SW480 (cell line): ENCODE data around the gene LRATD1.
"Not testable (repeated sequence)": the region's sequence is repeated elsewhere in the genome, so short reads cannot be mapped to it uniquely, and the experiment has no call there.

ENCODE experiments used
- DNase-seq: peaks from one replicate; pipeline ENCODE4 v3.0.0-alpha.2; 2016; ENCODE audit warnings: low spot score

Gene LRATD1, protein sequence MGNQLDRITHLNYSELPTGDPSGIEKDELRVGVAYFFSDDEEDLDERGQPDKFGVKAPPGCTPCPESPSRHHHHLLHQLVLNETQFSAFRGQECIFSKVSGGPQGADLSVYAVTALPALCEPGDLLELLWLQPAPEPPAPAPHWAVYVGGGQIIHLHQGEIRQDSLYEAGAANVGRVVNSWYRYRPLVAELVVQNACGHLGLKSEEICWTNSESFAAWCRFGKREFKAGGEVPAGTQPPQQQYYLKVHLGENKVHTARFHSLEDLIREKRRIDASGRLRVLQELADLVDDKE

DNA sequence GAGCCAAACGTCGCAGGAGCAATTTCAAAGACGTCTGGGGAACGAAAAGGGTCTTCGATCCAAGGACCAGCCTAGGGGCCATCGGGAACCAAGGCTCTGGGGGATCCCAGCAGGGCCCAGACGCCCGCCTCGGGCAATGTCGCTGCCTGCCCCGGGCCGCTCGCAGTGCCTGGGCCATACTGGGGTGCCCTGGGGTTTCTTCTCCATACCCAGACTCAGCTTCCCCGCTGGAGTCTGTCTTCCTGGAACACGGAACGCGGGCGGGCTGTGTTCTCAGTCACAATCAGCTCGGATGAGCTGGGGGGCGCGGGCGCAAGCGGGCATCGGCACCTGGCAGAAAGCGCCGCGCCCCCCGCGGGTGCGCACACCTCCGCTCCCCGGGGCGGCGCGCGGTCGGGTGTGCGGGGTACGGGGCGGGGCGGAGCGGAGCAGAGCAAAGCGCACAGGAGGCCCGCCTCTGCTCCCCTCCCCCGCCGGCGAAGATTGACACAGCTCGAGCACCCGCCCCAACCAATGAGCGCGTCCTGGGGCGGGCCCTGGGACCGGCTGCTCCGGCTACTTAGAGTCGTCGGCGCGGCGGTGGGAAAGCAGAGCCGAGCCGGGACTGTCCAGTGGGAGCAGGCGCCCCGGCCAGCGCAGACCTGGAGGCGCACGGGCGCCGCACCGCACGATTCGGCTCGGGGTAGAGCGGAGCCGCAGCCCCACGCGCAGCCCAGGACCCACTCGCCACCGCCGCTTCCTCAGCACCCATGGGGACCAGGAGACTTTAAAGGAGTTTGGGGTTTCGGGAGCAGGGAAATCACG is at the start of gene LRATD1:
TSS of gene LRATD1 (plus strand) at position 585 of the 804 bp plus-strand sequence. CDS start 1,263 bp downstream, outside the sequence.
- peak; percentile 88 for DNase-seq

DNA sequence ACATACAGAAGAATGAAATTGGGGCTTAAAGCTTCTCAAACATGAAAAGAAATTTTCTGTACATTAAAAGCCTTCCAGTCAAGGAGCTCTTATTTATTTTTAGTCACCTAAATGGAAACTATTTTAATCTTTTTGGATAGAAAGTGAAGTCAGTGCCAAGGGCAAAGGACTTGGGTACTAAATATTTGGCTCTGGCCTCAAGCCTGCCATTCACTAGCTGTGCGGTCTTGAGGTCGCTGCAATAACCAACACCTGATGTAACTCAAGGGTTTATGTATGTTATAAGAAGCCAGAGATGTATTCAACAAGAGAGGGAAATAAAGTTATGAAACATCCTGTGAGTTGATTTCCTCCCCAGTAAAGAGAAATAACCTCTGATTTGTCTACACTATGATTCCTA is 49.5 kb upstream of the LRATD1 start:
- DNase-seq = no peak

DNA sequence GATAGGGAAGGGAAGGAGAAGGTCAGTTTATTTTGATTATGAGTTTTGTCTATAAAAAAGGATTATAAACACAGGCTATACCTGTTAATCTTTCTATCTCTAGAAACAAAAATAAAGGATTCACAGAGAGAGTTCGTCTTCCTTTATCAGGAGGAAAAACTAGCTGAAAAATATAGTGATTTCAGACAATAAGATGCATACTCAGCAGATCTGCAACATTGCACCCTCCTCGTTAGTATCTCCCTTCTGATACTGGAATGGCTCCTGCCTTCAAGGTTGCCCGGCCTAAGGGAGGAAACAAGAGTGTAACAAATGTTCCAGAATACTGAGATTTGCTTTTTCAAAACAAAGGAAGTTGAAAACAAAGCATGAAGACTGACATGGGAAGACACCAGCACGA is 48.7 kb upstream of the LRATD1 start:
- no peak for DNase-seq

DNA sequence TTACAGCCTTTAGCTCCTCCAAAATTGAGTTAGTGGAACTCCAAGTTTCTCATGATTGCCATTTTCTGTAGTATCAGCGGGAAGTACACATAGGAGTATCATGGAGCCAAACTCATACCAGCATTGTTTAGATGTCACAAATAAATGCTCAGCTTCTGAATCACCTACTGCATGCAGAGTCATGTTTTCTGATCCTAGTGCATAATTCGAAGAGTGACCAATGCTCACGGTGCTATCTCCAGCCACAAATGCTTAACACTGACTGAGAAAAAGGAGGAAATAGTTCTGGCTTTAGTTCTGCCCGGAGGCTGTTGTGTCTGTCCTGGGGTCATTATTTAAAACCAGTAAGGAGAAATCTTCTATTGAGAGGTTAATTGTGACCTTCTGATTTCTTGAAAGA is 45.4 kb upstream of the LRATD1 start:
- no peak for DNase-seq

DNA sequence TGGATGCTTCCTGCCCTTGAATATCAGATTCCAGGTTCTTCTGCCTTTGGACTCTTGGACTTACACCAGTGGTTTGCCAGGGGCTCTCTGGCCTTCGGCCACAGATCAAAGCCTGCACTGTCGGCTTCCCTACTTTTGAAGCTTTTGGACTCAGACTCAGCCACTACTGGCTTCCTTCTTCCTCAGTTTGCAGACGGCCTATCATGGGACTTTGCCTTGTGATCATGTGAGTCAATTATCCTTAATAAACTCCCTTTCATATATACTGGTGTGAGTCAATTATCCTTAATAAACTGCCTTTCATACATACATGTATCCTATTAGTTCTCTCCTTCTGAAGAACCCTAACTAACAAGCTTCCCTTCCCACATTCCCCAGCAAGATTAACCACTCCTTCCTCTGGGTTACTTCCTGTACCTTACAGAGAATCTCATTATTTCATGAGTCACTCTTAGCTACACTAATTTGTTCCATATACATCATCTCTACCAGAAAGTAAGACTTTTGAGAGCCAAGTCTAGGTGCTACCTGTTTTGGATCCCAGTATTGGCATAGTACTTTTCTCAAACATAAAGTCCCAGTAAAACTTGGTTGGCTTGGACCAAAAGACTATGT is 31.3 kb upstream of the LRATD1 start:
- DNase-seq = peak; percentile 25

DNA sequence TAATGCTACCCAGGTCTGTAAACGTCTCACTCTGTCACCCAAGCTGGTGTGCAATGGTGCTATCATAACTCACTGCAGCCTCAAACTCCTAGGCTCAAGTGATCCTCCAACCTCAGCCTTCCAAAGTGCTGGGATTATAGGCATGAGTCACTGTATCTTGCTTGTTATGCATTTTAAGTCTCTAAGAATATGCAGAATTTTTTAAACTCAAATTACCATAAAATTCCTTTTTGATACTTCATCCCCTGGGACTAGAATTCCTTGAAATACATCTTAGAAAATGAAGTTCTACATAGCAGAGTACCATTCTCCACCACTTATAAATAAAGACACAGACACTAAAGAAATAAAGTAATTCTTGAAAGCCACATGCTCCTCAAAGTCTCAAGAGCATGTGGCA is 30.2 kb upstream of the LRATD1 start:
- no peak for DNase-seq

DNA sequence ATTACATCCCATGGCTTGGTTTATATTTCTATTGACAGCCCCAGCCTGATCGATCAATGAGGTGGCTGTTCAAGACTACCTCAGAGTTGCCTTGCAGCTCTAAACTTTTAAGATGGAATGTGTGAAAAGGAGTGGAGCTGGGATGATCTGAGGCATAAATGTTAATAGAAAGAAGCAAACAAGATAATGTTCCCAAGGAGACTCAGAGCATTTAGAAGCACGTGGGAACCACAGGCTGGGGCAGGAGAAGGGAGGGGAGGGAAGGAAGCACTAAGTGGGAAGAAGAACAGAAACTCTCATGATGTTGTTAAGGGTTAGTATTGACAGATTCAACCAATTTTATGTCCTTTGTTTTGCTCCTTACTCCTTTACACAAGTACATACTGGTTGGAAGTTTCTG is 28.8 kb upstream of the LRATD1 start:
- DNase-seq = no peak

DNA sequence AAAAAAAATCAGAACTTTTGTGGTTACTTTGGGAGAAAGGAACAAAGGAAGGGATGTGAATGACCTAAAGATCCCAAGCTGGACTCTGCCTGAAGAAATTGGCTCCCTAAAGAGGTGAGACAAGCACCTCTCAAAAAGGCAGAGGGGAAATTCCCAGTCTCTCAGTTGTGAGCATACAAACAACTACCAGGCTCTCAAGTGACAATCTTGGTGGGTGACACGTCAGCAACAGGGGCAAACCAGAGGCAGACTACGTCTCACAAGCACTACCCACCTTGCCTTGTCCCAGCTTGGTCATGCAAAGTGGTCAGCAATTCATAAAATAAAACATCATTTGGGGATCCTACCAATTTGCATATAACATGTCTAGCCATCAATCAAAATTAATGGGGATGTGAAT is 24.3 kb upstream of the LRATD1 start:
- DNase-seq = no peak

DNA sequence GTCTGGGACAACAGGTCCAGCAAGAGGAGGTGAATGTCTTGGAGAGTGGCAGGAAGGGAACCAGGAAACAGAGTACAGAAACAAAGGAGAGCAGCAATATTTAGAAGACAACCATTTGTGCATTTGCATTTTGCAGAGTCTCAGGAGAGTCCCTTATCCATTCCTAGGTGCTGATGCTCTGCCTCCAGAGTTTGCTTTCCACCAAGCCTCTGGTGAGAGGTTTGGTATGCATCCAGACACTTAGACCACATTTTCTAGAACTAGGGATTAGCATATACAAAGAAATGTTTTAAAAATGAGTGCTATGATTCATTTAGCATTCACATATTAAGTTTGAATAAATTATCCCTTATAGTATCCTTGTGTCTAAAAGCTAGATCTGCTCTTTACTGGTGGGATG is 18.5 kb upstream of the LRATD1 start:
- no peak for DNase-seq

DNA sequence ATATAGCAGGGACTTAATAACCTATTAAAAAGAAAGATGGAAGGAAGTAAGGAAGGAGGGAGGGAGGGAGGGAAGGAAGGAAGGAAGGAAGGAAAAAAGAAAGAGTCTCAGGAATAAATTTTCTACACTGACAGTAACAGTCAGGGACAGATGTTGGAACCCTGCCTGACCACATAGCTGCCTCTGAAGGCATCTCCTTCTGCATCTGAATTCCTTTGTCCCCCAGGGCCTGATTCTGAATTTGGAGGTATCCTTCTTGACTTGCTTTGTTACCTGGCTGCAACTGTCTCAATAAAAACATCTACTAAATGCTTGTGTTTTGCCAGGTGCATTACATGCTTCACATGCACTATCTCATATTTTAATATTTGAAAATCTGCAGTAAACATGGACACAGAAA is 17.4 kb upstream of the LRATD1 start:
- no peak for DNase-seq

DNA sequence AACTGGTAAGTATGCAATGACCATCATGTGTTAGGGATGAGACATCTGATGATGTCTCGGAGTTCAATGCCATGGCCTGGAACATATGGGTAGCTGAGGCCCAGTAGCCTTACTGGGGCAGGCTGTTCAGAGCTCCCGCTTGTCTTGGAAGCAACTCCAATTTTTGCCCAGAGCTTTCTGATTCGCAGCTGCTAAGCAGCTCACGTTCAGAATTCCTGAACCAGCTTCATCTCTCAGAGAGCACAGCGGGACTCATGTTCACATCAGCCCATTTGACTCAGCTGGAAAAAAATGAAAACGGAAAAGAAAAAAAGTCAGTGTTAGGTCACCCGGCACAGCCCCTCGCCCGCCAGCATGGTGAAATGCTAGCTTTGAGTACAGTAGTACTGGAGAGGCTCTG is 16.8 kb upstream of the LRATD1 start:
- no peak for DNase-seq

DNA sequence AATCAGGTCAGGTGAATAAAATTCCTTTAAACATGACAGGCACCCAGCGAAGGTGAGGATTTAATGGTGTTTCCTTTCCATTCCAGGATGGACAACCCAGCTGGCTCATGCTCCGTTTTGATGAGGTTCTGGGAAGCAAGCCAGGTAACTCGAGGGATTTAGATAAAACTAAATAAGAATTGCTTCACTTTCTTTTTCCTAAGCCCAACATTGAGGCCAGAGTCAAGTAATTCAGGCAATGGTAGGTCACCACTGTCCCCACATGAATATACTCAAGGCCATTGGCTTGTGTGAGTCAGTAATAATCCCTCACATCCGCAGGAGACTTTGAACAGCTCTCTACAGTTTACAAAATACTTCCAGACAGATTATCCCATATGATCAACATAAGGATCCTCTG is 16.2 kb upstream of the LRATD1 start:
- DNase-seq = no peak

DNA sequence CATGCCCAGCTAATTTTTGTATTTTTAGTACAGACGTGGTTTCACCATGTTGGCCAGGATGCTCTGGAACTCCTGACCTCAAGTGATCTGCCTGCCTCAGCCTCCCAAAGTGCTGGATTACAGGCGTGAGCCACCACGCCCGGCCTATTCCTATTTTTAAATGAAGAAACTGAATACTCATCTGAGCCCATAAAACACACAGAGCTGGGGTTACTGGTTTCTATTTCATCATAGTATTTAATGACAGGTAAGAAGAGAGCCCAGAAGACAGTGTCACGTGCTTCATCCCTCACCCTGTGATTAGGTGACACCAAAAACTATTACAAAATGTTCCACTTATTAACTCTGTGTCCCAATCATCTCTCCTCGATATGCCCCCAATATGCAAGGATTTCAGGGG is 15.6 kb upstream of the LRATD1 start:
- DNase-seq = no peak

DNA sequence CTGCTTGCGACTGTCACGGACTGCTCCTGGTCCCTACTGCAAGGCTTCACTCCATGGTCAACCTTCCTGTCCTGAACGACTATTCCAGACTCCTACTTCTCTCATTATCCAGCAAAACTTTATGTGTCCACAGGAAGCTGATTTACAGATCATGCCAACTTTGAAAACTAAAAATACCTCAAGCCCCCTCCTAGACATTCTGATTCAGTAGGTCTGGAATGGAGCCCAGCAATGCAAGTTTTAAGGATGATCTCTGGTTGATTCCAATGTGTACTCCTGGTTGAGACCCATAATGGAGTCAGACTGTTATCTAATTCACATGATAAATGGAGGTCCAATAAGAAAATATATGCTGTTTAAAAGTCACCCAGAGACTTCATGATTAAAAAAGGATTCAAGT is 13.1 kb upstream of the LRATD1 start:
- DNase-seq = no peak

DNA sequence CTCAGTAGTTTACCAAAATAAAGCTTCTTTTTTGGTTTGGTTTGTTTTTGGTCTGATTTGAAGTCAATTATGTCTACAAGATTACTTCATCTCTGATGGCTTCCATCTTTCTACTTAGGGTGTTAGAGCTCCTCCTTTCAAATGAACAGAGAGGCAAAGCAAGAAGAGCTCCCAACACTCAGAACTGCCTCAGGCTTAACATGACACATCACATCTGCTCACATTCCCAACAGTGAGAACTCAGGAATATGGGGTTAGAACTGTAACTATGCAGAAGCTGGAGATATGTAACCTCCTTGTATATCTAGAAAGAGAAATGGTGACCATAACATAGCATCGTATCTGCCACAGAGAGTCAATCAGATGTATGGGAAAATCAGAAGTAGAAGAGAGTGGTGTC is 11.4 kb upstream of the LRATD1 start:
- no peak for DNase-seq

DNA sequence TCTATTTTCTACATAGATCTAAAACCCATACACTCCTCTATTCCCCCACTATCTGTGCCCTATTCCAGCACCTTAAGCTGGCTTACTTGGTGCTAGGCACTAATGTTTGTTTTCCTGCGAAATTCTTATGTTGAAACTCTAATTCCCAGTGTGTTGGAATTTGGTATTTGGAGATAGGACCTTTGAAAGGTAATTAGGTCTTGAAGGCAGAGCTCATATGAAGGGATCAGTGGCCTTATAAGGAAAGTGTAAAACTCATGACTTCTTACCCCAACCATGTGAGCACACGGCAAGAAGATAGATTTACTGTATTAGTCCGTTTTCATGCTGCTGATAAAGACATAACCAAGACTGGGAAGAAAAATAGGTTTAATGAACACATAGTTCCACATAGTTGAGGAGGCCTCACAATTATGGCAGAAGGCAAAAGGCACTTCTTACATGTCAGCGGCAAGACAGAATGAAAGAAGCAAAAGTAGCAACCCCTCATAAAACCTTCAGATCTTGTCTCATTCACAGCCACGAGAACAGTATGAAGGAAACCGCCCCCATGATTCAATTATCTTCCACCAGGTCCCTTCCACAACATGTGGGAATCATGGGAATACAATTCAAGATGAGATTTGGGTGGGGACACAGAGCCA is 10.5 kb upstream of the LRATD1 start:
- DNase-seq = no peak

DNA sequence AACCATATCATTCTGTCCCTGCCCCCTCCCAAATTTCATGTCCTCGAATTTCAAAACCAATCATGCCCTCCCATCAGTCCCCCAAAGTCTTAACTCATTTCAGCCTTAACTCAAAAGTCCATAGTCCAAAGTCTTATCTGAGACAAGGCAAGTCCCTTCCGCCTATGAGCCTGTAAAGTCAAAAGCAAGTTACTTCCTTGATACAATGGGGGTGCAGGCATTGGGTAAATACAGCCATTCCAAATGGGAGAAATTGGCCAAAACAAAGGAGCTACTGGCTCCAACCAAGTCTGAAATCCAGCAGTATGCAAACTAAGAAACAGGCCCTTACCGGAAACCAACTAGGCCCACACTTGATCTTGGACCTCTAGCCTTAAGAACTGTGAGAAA is 10.0 kb upstream of the LRATD1 start:
- not testable (repeated sequence) for DNase-seq

DNA sequence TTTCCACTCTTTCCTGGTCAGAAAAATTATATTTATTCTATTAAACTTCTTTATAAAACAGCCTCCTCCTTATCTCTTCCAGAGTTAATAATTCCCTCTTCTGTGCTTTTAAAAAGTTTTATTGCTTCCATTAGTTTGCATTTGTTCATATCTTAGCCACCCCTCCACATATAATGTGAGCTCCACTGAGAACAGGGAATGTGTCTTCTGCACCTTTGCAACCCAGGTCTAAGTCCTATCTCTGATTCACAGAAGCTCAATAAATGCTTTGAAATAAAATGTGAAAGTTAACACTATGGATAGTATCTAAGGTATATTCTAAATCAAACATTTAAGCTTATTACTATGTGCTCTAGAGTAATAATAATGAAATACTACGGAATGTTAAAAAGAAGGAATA is 9.3 kb upstream of the LRATD1 start:
- no peak for DNase-seq

DNA sequence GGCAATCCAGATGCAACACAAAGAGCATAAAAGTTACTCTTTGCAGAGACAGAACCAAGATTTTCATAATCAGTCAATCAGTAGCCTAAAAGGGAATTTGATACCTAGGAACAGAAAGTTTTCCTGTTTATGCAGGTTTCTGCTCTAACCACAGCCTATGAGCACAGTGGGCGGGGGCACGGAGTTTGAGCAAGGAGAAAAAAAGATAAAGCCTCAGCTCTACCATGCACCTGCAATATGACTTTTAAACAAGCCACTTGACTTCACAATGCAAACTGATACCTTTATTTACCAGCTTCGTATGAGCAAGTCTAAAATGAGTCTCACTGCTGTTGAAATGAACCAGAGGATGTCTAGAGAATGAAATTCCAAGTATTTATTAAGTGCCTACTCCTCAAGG is 5.6 kb upstream of the LRATD1 start:
- DNase-seq = no peak

DNA sequence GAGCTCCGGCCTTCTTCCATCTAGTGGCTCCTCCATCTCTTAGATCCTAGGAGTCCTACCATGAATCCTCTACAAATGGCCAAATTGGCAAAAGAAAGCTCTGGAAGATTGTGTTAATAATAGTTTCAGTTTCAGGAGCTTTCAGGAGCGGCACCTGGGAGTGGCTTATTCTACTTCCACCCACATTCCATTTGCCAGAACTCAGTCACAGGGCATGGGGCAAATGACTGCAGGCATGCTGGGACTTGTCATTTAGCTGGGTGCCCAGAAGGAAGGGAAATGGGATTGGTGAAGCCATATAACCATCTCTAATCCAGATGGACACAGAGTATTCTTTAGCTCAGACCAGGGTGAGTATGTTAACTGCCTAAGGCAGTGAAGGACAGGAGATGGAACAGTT is 3.6 kb upstream of the LRATD1 start:
- peak; percentile 81 for DNase-seq

DNA sequence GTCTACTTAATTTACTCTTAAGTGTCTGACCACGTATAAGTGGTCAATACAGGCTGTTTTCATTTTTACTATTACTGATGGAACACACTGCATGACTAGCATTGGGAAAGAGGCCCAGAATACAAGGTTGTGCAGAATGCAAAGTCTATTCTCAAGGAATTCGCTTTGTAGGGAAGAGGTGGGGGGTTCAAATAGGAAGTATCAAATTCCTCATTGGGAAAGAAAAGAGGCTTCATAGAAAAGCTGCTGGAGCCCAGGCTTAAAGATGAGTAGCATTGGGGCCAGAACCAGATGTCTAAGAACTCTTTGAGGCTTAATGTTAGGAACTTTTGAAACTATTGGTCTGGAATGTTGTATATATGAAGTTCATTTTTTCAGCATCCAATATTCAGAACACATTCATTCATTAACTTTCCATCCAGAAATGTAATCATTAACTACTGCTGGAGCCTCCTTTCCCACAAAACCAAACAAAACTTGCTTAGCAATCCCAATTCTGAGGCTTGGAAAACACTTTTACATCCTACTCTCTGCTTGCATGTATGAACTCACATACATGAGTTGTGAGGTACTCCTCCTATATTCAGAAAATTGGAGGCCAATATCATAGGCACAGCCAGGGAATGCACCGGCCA is 994 bp upstream of the LRATD1 start:
- peak; percentile 17 for DNase-seq

DNA sequence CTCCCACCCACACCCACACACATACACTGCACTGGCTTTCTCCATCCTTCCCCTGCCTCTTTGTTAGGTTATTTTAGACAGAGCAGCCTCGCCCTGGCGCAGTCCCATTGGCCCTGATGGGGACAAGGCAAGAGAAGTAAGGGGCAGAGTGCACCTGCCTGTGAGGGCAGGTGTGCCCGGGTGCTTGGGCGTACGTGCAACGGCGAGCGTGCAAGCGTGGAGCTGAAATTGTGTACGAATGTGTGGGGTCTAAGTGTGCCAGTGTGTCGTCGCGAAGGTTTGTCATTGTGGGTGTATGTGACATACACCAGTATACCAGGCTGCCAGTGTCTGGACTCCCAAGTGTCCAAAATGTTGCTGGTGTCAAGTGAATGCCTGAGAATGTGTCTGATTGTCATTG is 544 bp downstream of the LRATD1 start:
- peak; percentile 47 for DNase-seq
